Measurements from ENCODE around the gene ASF1B. TPM values are rescaled to one million over a fixed set of nuclear protein-coding genes. Genes with fewer than 3 reads are reported as not detected.
A peak's percentile ranks its signal among the peaks of the same experiment; 100 is the strongest.

ASF1B gene
- total RNA-seq, 1 experiment from 2014 or later = 38.4 TPM

- peak; percentile 48; the same call in 1 of the 2 replicates for TF ChIP-seq HMGXB4 (CRISPR knock-in tag; IDR thresholded peaks at IDR 0.05)
- peak; percentile 80 for TF ChIP-seq SP1 (CRISPR knock-in tag; conservative IDR thresholded peaks at IDR 0.05)
- peak; percentile 89 for TF ChIP-seq E2F5 (CRISPR knock-in tag; IDR thresholded peaks at IDR 0.05)
- no peak for TF ChIP-seq ELF4 (CRISPR knock-in tag; IDR thresholded peaks at IDR 0.05; ENCODE audit: low read depth)
- TF ChIP-seq PRDM15 (CRISPR knock-in tag; IDR thresholded peaks at IDR 0.05) = no peak
- peak; percentile 69; the same call in 1 of the 2 replicates for TF ChIP-seq PREB (CRISPR knock-in tag; IDR thresholded peaks at IDR 0.05; ENCODE audit: borderline replicate concordance)
- TF ChIP-seq PRRX2 (CRISPR knock-in tag; IDR thresholded peaks at IDR 0.05) = no peak
- TF ChIP-seq GABPB1 (CRISPR knock-in tag; IDR thresholded peaks at IDR 0.05) = peak; percentile 16; the same call in 1 of the 2 replicates
- TF ChIP-seq STAT6 (CRISPR knock-in tag; conservative IDR thresholded peaks at IDR 0.05; ENCODE audit: low read depth) = no peak
- TF ChIP-seq ZSCAN18 (CRISPR knock-in tag; IDR thresholded peaks at IDR 0.05) = no peak
- TF ChIP-seq ERG (CRISPR knock-in tag; IDR thresholded peaks at IDR 0.05) = no peak
- TF ChIP-seq ZNF512 (CRISPR knock-in tag; IDR thresholded peaks at IDR 0.05; ENCODE audit: borderline replicate concordance) = no peak
- no peak for TF ChIP-seq ZNF317 (CRISPR knock-in tag; IDR thresholded peaks at IDR 0.05; ENCODE audit: borderline replicate concordance, low read depth)
- TF ChIP-seq SMAD4 (CRISPR knock-in tag; IDR thresholded peaks at IDR 0.05) = no peak
- TF ChIP-seq TP53 (CRISPR knock-in tag; IDR thresholded peaks at IDR 0.05) = no peak
- peak; percentile 83 for TF ChIP-seq MAX (CRISPR knock-in tag; IDR thresholded peaks at IDR 0.05)
- no peak for TF ChIP-seq ZNF281 (CRISPR knock-in tag; IDR thresholded peaks at IDR 0.05)
- no peak for TF ChIP-seq MXD4 (CRISPR knock-in tag; IDR thresholded peaks at IDR 0.05; ENCODE audit: borderline replicate concordance)
- TF ChIP-seq ATF1 (CRISPR knock-in tag; IDR thresholded peaks at IDR 0.05) = no peak
Measured at GRCh38 chr19:14136509-14137281, at the start of gene ASF1B (continued).

Data from WTC11 (cell line).